SK-N-MC (cell line): ENCODE measurements around the gene IGF2BP2.

ENCODE experiments used
- EZH2 ChIP-seq: fragments of 200-600 bp; sonication (generic); IDR thresholded peaks from one replicate; pipeline ENCODE4 v1.6.1; 2017; ENCODE audit warnings: antibody characterized with exemption
- POLR2AphosphoS5 ChIP-seq: IDR thresholded peaks from 2 replicates; pipeline ENCODE4 v1.6.1; 2012; ENCODE audit warnings: mild to moderate bottlenecking, low read depth, low read length, borderline replicate concordance

DNA sequence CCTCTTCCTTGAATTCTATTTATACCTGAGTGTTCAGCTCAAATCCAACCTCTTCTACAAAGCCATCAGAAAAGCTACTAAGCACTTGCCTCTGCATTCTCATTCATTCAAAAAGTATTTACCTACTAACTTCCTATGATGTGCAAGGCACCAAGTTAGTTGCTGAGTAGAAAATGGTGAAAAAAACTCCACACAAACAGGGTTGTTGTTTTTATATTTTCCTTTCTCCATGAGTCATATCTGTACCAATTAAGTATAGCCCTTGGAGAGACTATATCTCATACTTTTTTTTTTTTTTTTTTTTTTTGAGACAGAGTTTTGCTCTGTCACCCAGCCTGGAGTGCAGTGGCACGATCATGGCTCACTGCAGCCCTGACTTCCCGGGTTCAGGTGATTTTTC lies 67.7 kb downstream of the IGF2BP2 start:
- TF ChIP-seq POLR2AphosphoS5 (no peak), EZH2 (no peak)
